ENCODE data around the gene NFASC.

GRCh38 chr1:204967451-204967850 lies 96.8 kb downstream of the NFASC start:
- TF ChIP-seq CTCF (IDR thresholded peaks at IDR 0.05; ENCODE audit: low read depth, low read length) = no peak
- TF ChIP-seq EZH2phosphoT487 (IDR thresholded peaks at IDR 0.05; ENCODE audit: low read depth) = no peak
